ENCODE measurements around the gene CETP. TPM values are rescaled to one million over a fixed set of nuclear protein-coding genes. Genes with fewer than 3 reads are reported as not detected.

CETP gene
- total RNA-seq (not detected), polyA plus RNA-seq (under 1 TPM in 1 of 4 donors, not detected in 3; 0.27 TPM)

GRCh38 chr16:56961851-56962281 is at the start of gene CETP:
Gene CETP (plus strand): TSS chr16:56961950. CDS start chr16:56961980, 30 bp downstream.
- no peaks in the 10 kb centered on the region for H3K27me3 ChIP-seq (ENCODE audit: control insufficient read depth, insufficient read depth, low read length)
- H3K36me3 Mint-ChIP-seq: no peaks in the 10 kb centered on the region
- H3K27ac ChIP-seq (ENCODE audit: insufficient read depth, low read length, poor library complexity, severe bottlenecking): no peak within 1 kb of the TSS
- H3K36me3 ChIP-seq (ENCODE audit: control insufficient read depth, insufficient read depth, low read length): no peaks in the 10 kb centered on the region
- peaks cover 6% of the 10 kb centered on the region for H3K27me3 Mint-ChIP-seq
- DNase-seq: no peak
- no peak within 1 kb of the TSS for H3K4me3 Mint-ChIP-seq
- H3K27ac Mint-ChIP-seq: peak within 1 kb of the TSS in 1 of 3 donors; percentile 40
- peaks cover 0 to 2% (median 0%) of the 10 kb centered on the region in 7 donors for H3K9me3 Mint-ChIP-seq
- ATAC-seq (ENCODE audit: low read depth in 2 of 2): no peak
- H3K4me1 ChIP-seq (ENCODE audit: control insufficient read depth, insufficient read depth, low read length, poor library complexity, severe bottlenecking): peaks cover 11% of the 10 kb centered on the region
- no peaks in the 10 kb centered on the region for H3K9me3 ChIP-seq (ENCODE audit: control insufficient read depth in 2 of 2, low read length in 2 of 2)
- no peak within 1 kb of the TSS for H3K4me3 ChIP-seq (ENCODE audit: low read depth, low read length)
- H3K4me1 Mint-ChIP-seq: peaks cover 6 to 24% (median 16%) of the 10 kb centered on the region in 4 donors

- ATAC-seq (ENCODE audit: low read depth in 2 of 2): no peak
- peaks cover 14% of the 10 kb centered on the region for H3K4me1 ChIP-seq (ENCODE audit: control insufficient read depth, insufficient read depth, low read length, poor library complexity, severe bottlenecking)
- no peaks in the 10 kb centered on the region for H3K9me3 ChIP-seq (ENCODE audit: control insufficient read depth in 2 of 2, low read length in 2 of 2)
- no peak overlapping the region for H3K4me3 Mint-ChIP-seq
- no peaks in the 10 kb centered on the region for H3K36me3 ChIP-seq (ENCODE audit: control insufficient read depth, insufficient read depth, low read length)
- no peak overlapping the region for H3K4me3 ChIP-seq (ENCODE audit: low read depth, low read length)
- H3K9me3 Mint-ChIP-seq: no peaks in the 10 kb centered on the region
- no peak overlapping the region for H3K27ac ChIP-seq (ENCODE audit: insufficient read depth, low read length, poor library complexity, severe bottlenecking)
- H3K27me3 ChIP-seq (ENCODE audit: control insufficient read depth, insufficient read depth, low read length): no peaks in the 10 kb centered on the region
- H3K36me3 Mint-ChIP-seq: no peaks in the 10 kb centered on the region
- DNase-seq: no peak
- H3K27ac Mint-ChIP-seq: peak overlapping the region in 1 of 3 donors; percentile 56
- peaks cover 13% of the 10 kb centered on the region for H3K27me3 Mint-ChIP-seq
- peaks cover 8 to 30% (median 13%) of the 10 kb centered on the region in 4 donors for H3K4me1 Mint-ChIP-seq
Observed at GRCh38 chr16:56912746-56913708, 48.7 kb upstream of the CETP start.

GRCh38 chr16:56914896-56915295 is 46.9 kb upstream of the CETP start:
- Mint-ChIP-seq H3K27me3 (peaks cover 9% of the 10 kb centered on the region), H3K36me3 (no peaks in the 10 kb centered on the region), H3K9me3 (no peaks in the 10 kb centered on the region), H3K27ac (no peak overlapping the region), H3K4me1 (peaks cover 8 to 35% (median 13%) of the 10 kb centered on the region in 4 donors), H3K4me3 (peak overlapping the region in 1 of 4 donors; percentile 23)
- H3K4me3 ChIP-seq (ENCODE audit: low read depth, low read length): no peak overlapping the region
- DNase-seq (no peak), ATAC-seq (ENCODE audit: low read depth in 2 of 2) (no peak)
- H3K36me3 ChIP-seq (ENCODE audit: control insufficient read depth, insufficient read depth, low read length): no peaks in the 10 kb centered on the region
- H3K9me3 ChIP-seq (ENCODE audit: control insufficient read depth in 2 of 2, low read length in 2 of 2): no peaks in the 10 kb centered on the region
- H3K27me3 ChIP-seq (ENCODE audit: control insufficient read depth, insufficient read depth, low read length): no peaks in the 10 kb centered on the region
- peaks cover 14% of the 10 kb centered on the region for H3K4me1 ChIP-seq (ENCODE audit: control insufficient read depth, insufficient read depth, low read length, poor library complexity, severe bottlenecking)
- H3K27ac ChIP-seq (ENCODE audit: insufficient read depth, low read length, poor library complexity, severe bottlenecking): no peak overlapping the region

GRCh38 chr16:56915336-56916119 is 46.2 kb upstream of the CETP start:
- no peak overlapping the region for H3K4me3 ChIP-seq (ENCODE audit: low read depth, low read length)
- no peak for DNase-seq

GRCh38 chr16:56916571-56917403 is 45.0 kb upstream of the CETP start:
- Histone ChIP-seq H3K36me3 (ENCODE audit: control insufficient read depth, insufficient read depth, low read length) (no peaks in the 10 kb centered on the region), H3K4me3 (ENCODE audit: low read depth, low read length) (peak overlapping the region; percentile 61), H3K9me3 (ENCODE audit: control insufficient read depth in 2 of 2, low read length in 2 of 2) (no peaks in the 10 kb centered on the region), H3K4me1 (ENCODE audit: control insufficient read depth, insufficient read depth, low read length, poor library complexity, severe bottlenecking) (peaks cover 14% of the 10 kb centered on the region), H3K27me3 (ENCODE audit: control insufficient read depth, insufficient read depth, low read length) (no peaks in the 10 kb centered on the region), H3K27ac (ENCODE audit: insufficient read depth, low read length, poor library complexity, severe bottlenecking) (peak overlapping the region; percentile 36)
- Mint-ChIP-seq H3K27ac (peak overlapping the region; percentile 46 to 87 (median 71)), H3K36me3 (no peaks in the 10 kb centered on the region), H3K4me1 (peaks cover 8 to 29% (median 13%) of the 10 kb centered on the region in 4 donors), H3K27me3 (peaks cover 8% of the 10 kb centered on the region), H3K9me3 (no peaks in the 10 kb centered on the region), H3K4me3 (peak overlapping the region in 3 of 4 donors; percentile 19 to 47 (median 25))
- ATAC-seq (ENCODE audit: low read depth in 2 of 2): peak; percentile 63 to 70
- DNase-seq: peak in 2 of 3 donors; percentile 41 to 80

More at GRCh38 chr16:56915336-56916119, 46.2 kb upstream of the CETP start:
- Mint-ChIP-seq H3K4me3 (no peak overlapping the region), H3K27me3 (peaks cover 8% of the 10 kb centered on the region), H3K4me1 (peaks cover 8 to 35% (median 13%) of the 10 kb centered on the region in 4 donors), H3K9me3 (no peaks in the 10 kb centered on the region), H3K36me3 (no peaks in the 10 kb centered on the region), H3K27ac (peak overlapping the region in 1 of 3 donors; percentile 46)
- Histone ChIP-seq H3K4me1 (ENCODE audit: control insufficient read depth, insufficient read depth, low read length, poor library complexity, severe bottlenecking) (peaks cover 14% of the 10 kb centered on the region), H3K9me3 (ENCODE audit: control insufficient read depth in 2 of 2, low read length in 2 of 2) (no peaks in the 10 kb centered on the region), H3K27me3 (ENCODE audit: control insufficient read depth, insufficient read depth, low read length) (no peaks in the 10 kb centered on the region), H3K36me3 (ENCODE audit: control insufficient read depth, insufficient read depth, low read length) (no peaks in the 10 kb centered on the region), H3K27ac (ENCODE audit: insufficient read depth, low read length, poor library complexity, severe bottlenecking) (no peak overlapping the region)
- no peak for ATAC-seq (ENCODE audit: low read depth in 2 of 2)

- H3K27ac Mint-ChIP-seq: peak overlapping the region in 2 of 3 donors; percentile 27 to 60
- no peaks in the 10 kb centered on the region for H3K27me3 ChIP-seq (ENCODE audit: control insufficient read depth, insufficient read depth, low read length)
- H3K4me3 ChIP-seq (ENCODE audit: low read depth, low read length): no peak overlapping the region
- no peak overlapping the region for H3K27ac ChIP-seq (ENCODE audit: insufficient read depth, low read length, poor library complexity, severe bottlenecking)
- no peaks in the 10 kb centered on the region for H3K36me3 Mint-ChIP-seq
- H3K27me3 Mint-ChIP-seq: peaks cover 5% of the 10 kb centered on the region
- no peaks in the 10 kb centered on the region for H3K36me3 ChIP-seq (ENCODE audit: control insufficient read depth, insufficient read depth, low read length)
- H3K4me3 Mint-ChIP-seq: no peak overlapping the region
- DNase-seq: no peak
- ATAC-seq (ENCODE audit: low read depth in 2 of 2): no peak
- H3K4me1 Mint-ChIP-seq: peaks cover 10 to 24% (median 13%) of the 10 kb centered on the region in 4 donors
- peaks cover 14% of the 10 kb centered on the region for H3K4me1 ChIP-seq (ENCODE audit: control insufficient read depth, insufficient read depth, low read length, poor library complexity, severe bottlenecking)
- H3K9me3 ChIP-seq (ENCODE audit: control insufficient read depth in 2 of 2, low read length in 2 of 2): no peaks in the 10 kb centered on the region
- H3K9me3 Mint-ChIP-seq: no peaks in the 10 kb centered on the region
Observed at GRCh38 chr16:56918467-56919012, 43.2 kb upstream of the CETP start.
